K562 (cell line): ENCODE measurements around the gene TSPAN14. TPM values are rescaled to one million over a fixed set of nuclear protein-coding genes. Genes with fewer than 3 reads are reported as not detected.
A peak's percentile ranks its signal among the peaks of the same experiment; 100 is the strongest.

Experiments
- CC2D1A ChIP-seq: fragments of 450-650 bp; IDR thresholded peaks from 2 replicates; pipeline ENCODE4 v1.6.1; 2017; ENCODE audit warnings: mild to moderate bottlenecking
- CHCHD3 ChIP-seq: fragments of 250-450 bp; sonication (Bioruptor Pico); IDR thresholded peaks from 2 replicates; pipeline ENCODE4 v2.1.2; 2022; ENCODE audit warnings: mild to moderate bottlenecking
- CHD2 ChIP-seq: IDR thresholded peaks from 2 replicates; pipeline ENCODE4 v1.6.1; 2011; ENCODE audit warnings: low read depth, low read length
- CTBP1 ChIP-seq: fragments of 450-650 bp; IDR thresholded peaks from 2 replicates; pipeline ENCODE4 v1.6.1; 2016; ENCODE audit warnings: borderline replicate concordance
- HNRNPLL ChIP-seq: fragments of 200-400 bp; formaldehyde crosslinking; IDR thresholded peaks from 2 replicates; pipeline ENCODE4 v1.6.1; 2017; ENCODE audit warnings: low read length, low read depth, mild to moderate bottlenecking; ENCODE audit not compliant: poor library complexity, severe bottlenecking
- HOMEZ ChIP-seq: fragments of 250-450 bp; sonication (Bioruptor Pico); IDR thresholded peaks from 2 replicates; pipeline ENCODE4 v1.4.0; 2020; ENCODE audit warnings: mild to moderate bottlenecking, moderate library complexity
- KDM5B ChIP-seq: fragments of 200-600 bp; sonication (generic); IDR thresholded peaks from 2 replicates; pipeline ENCODE4 v1.6.1; 2012; ENCODE audit warnings: low read depth, mild to moderate bottlenecking, moderate library complexity, low read length, control low read depth, inconsistent platforms; ENCODE audit not compliant: insufficient replicate concordance
- LCOR ChIP-seq: sonication (generic); formaldehyde crosslinking; IDR thresholded peaks from 2 replicates; pipeline ENCODE4 v1.8.0; 2022; ENCODE audit warnings: mild to moderate bottlenecking, missing genetic modification reagents
- MECOM ChIP-seq: fragments of 250-450 bp; sonication (Bioruptor Pico); IDR thresholded peaks from 2 replicates; pipeline ENCODE4 v1.8.0; 2022; ENCODE audit warnings: inconsistent platforms
- MYC ChIP-seq, 2 experiments: fragments of 250-450 bp in 1 of 2; sonication (Bioruptor Pico) in 1 of 2; IDR thresholded peaks; 2 replicates each; pipeline versions ENCODE4 v1.5.1 to v1.6.1; 2012 to 2021; ENCODE audit warnings: low read depth in 2 of 2, borderline replicate concordance in 1 of 2, improper control_type of control experiment in 1 of 2, low read length in 1 of 2, mild to moderate bottlenecking in 1 of 2, moderate library complexity in 1 of 2
- NFYB ChIP-seq: IDR thresholded peaks from 2 replicates; pipeline ENCODE4 v1.6.1; 2011; ENCODE audit warnings: mild to moderate bottlenecking, moderate library complexity; ENCODE audit not compliant: insufficient read length; ENCODE audit errors: extremely low read depth
- SMARCB1 ChIP-seq: IDR thresholded peaks from 2 replicates; pipeline ENCODE4 v1.6.1; 2011; ENCODE audit warnings: improper control_type of control experiment, low read depth; ENCODE audit not compliant: insufficient read length
- YY1 ChIP-seq, 3 experiments: IDR thresholded peaks; 2 replicates each; pipeline ENCODE4 v1.6.1; 2011; ENCODE audit warnings: low read length in 2 of 3, mild to moderate bottlenecking in 2 of 3, moderate library complexity in 2 of 3, borderline replicate concordance in 1 of 3, control low read depth in 1 of 3, low read depth in 1 of 3; ENCODE audit not compliant: insufficient read depth in 3 of 3, insufficient replicate concordance in 2 of 3, control insufficient read depth in 1 of 3, insufficient read length in 1 of 3; ENCODE audit errors: extremely low read depth in 1 of 3
- ZFP30 ChIP-seq: fragments of 250-450 bp; sonication (Bioruptor Pico); IDR thresholded peaks from 2 replicates; pipeline ENCODE4 v1.8.0; 2022; ENCODE audit warnings: moderate library complexity, mild to moderate bottlenecking, inconsistent platforms, borderline replicate concordance
- ZNF407 ChIP-seq: fragments of 450-650 bp; IDR thresholded peaks from 2 replicates; pipeline ENCODE4 v1.6.1; 2016; ENCODE audit warnings: low read depth
- ZNF586 ChIP-seq: fragments of 450-650 bp; formaldehyde crosslinking; conservative IDR thresholded peaks from 2 replicates; pipeline ENCODE4 v1.4.0; 2020; ENCODE audit warnings: mild to moderate bottlenecking, moderate library complexity
- ZSCAN29 ChIP-seq: fragments of 450-650 bp; IDR thresholded peaks from 2 replicates; pipeline ENCODE4 v1.6.1; 2017
- polyA plus RNA-seq, 8 experiments: library from polyadenylated mRNA; depleted of rRNA in 4 of 8; stranded (reverse) in 5 of 8; unstranded in 3 of 8; fragments of >200 nt; fragmentation: Nextera tagmentation in 2 of 8; fragmentation: Illumina TruSeq in 1 of 8; extraction: Ambion mirVana in 2 of 8; extraction: Trizol in 1 of 8; gene quantifications; 2 replicates each; pipeline versions ENCODE4 v1.2.1 to v1.2.3, GENCODE V29; 2011 to 2014; ENCODE audit warnings: inconsistent platforms in 1 of 8, missing spikeins in 1 of 8
- total RNA-seq, 7 experiments: library from RNA; depleted of rRNA in 6 of 7; stranded (reverse); fragments of >200 nt in 6 of 7; fragmentation: Illumina TruSeq in 2 of 7; extraction: Trizol in 2 of 7; gene quantifications; 2 replicates each; pipeline versions ENCODE4 v1.2.1 to v1.2.3, GENCODE V29; 2011 to 2021; ENCODE audit warnings: low replicate concordance in 1 of 7

Gene TSPAN14
- total and polyA plus RNA-seq, 9 of the 15 experiments (the other 6 are each of a cell fraction or from before 2014, with no cell fraction given) = 5.8 to 92.9 (median 23.3) TPM

- no peak for TF ChIP-seq HOMEZ (CRISPR knock-in tag)
- TF ChIP-seq ZFP30 = no peak
- 0 out of 2 replicates have a peak, but pooled peaks have one; percentile 33 for TF ChIP-seq CHD2
- no peak for TF ChIP-seq NFYB
- TF ChIP-seq CTBP1 = no peak; the same call in 1 of the 2 replicates
- no peak for TF ChIP-seq ZNF407
- no peak for TF ChIP-seq MECOM (CRISPR knock-in tag)
- TF ChIP-seq ZSCAN29 = no peak
- TF ChIP-seq ZNF586 = no peak
- peak; percentile 74; the same call in 1 of the 2 replicates for TF ChIP-seq MYC (IDR thresholded peaks at IDR 0.05; ENCODE audit: low read depth, low read length)
- no peak for TF ChIP-seq MYC (CRISPR knock-in tag; IDR thresholded peaks at IDR 0.05; ENCODE audit: borderline replicate concordance, low read depth)
- no peak for TF ChIP-seq HNRNPLL
- TF ChIP-seq YY1 (IDR thresholded peaks at IDR 0.05; ENCODE audit: borderline replicate concordance in 1 of 3, control insufficient read depth in 1 of 3, extremely low read depth in 1 of 3, insufficient read depth in 3 of 3, insufficient read length in 1 of 3, insufficient replicate concordance in 2 of 3, low read depth in 1 of 3, low read length in 2 of 3) = peak in 2 of 3 experiments; percentile 22 to 45
- peak; percentile 43; the same call in 1 of the 2 replicates for TF ChIP-seq LCOR
- no peak for TF ChIP-seq SMARCB1
- TF ChIP-seq CC2D1A = peak; percentile 87; the same call in 1 of the 2 replicates
- TF ChIP-seq KDM5B = no peak
- no peak for TF ChIP-seq CHCHD3
Observed at GRCh38 chr10:80497187-80498077, 43.3 kb downstream of the TSPAN14 start (continued).
